VCaP (cell line): ENCODE data around the gene PRAMEF14.
"Not testable (repeated sequence)": the region's sequence is repeated elsewhere in the genome, so short reads cannot be mapped to it uniquely, and the experiment has no call there.

Source experiments
- H3K27ac ChIP-seq: fragments of 450-650 bp; 2 replicates; pipeline ENCODE4 v1.5.1; 2017
- TF ChIP-seq, protein P1 (sequence below): fragments of 450-650 bp; conservative IDR thresholded peaks from 2 replicates; pipeline ENCODE4 v1.5.1; 2017; ENCODE audit warnings: mild to moderate bottlenecking, moderate library complexity

Gene PRAMEF14

GRCh38 chr1:13347034-13347433 is at the start of gene PRAMEF14:
Gene PRAMEF14 (minus strand): TSS chr1:13347134. CDS start chr1:13345314, 1,820 bp downstream.
- H3K27ac ChIP-seq: not testable (repeated sequence)

- H3K27ac ChIP-seq: not testable (repeated sequence)
Measured at GRCh38 chr1:13395311-13395710, 48.4 kb upstream of the PRAMEF14 start.

- H3K27ac ChIP-seq: not testable (repeated sequence)
Measured at GRCh38 chr1:13394761-13395160, 47.8 kb upstream of the PRAMEF14 start.

- not testable (repeated sequence) for H3K27ac ChIP-seq
Measured at GRCh38 chr1:13393004-13393403, 46.1 kb upstream of the PRAMEF14 start.

DNA sequence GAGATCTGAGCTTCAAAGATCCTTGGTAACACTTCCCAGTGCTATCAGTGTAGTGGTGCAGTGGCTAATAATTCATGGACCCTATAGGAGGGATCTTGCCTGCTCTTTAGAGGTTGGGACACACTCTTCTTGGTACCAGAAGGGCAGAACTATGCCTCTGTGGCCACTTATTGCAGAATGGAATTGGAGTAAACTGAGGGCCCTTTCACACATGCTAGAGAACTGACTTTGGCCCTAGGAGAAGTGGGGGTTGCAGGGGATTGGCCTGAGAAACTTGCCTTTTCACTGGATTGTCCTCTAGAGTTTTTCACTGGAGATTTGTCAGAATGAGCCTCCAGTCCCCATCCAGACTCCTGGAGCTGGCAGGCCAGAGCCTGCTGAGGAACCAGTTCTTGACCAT is 42.4 kb upstream of the PRAMEF14 start, which contains the start of gene PRAMEF17:
PRAMEF17 (plus strand) TSS at position 301 of the 400 bp plus-strand sequence; CDS start at position 327, 26 bp downstream.
- H3K27ac ChIP-seq: not testable (repeated sequence)

DNA sequence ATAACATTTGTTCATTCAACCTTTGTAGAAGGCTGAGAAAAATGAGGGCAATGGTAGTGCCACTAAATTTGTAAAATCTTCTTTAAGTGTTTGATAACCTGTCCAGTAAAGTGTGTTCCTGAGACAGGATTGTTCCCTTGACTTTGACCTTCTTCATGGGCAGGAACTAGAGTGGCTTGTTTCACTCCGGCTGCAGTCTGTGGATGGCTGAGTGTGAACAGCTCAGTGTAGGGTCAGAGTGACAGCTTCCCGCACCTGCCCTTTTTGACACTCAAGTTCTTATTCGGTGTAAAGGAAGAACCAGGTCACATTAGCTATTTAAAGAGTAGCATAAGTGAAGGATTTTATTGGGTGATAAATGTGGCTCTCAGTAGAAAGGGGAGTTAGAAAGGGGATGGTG is 33.4 kb upstream of the PRAMEF14 start:
- not testable (repeated sequence) for H3K27ac ChIP-seq

DNA sequence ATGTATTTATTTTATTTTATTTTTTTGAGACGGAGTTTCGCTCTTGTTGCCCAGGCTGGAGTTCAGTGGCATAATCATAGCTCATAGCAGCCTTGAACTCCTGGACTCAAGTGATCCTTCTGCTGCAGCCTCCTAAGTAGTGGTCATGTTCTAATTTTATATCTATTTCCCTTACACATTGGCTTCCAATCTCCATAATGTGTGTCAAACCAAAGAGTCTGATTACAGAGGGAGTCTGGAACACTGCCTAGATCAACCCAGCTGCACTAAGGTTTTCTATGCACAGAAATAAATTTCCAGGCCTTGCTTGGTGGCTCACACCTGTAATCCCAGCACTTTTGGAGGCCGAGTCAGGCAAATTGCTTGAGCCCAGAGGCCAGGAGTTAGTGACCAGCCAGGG is 32.0 kb upstream of the PRAMEF14 start:
- not testable (repeated sequence) for H3K27ac ChIP-seq

DNA sequence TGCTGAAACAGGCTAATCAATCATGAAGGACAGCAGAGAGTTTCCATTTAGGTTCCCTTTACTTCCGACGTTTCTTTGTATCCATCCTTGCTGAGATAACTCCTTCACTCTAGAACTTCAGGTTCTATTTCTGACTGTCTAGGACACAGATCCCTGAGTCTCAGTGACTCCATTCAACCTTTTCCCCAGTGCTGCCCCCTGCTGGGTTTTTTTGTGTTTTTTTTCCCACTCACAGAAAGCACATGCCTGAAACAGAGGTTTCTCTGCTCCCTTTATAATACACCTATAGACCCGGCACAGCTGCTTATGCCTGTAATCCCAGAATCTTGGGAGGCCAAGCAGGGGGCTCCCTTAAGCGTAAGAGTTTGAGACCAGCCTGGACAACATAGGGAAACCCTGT is 21.6 kb upstream of the PRAMEF14 start:
- H3K27ac ChIP-seq: not testable (repeated sequence)
- TF ChIP-seq, protein P1, sequence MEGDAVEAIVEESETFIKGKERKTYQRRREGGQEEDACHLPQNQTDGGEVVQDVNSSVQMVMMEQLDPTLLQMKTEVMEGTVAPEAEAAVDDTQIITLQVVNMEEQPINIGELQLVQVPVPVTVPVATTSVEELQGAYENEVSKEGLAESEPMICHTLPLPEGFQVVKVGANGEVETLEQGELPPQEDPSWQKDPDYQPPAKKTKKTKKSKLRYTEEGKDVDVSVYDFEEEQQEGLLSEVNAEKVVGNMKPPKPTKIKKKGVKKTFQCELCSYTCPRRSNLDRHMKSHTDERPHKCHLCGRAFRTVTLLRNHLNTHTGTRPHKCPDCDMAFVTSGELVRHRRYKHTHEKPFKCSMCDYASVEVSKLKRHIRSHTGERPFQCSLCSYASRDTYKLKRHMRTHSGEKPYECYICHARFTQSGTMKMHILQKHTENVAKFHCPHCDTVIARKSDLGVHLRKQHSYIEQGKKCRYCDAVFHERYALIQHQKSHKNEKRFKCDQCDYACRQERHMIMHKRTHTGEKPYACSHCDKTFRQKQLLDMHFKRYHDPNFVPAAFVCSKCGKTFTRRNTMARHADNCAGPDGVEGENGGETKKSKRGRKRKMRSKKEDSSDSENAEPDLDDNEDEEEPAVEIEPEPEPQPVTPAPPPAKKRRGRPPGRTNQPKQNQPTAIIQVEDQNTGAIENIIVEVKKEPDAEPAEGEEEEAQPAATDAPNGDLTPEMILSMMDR: 0 out of 2 replicates have a peak, but pooled peaks have one; percentile 15

- H3K27ac ChIP-seq: not testable (repeated sequence)
Measured at GRCh38 chr1:13366536-13366935, 19.6 kb upstream of the PRAMEF14 start.

DNA sequence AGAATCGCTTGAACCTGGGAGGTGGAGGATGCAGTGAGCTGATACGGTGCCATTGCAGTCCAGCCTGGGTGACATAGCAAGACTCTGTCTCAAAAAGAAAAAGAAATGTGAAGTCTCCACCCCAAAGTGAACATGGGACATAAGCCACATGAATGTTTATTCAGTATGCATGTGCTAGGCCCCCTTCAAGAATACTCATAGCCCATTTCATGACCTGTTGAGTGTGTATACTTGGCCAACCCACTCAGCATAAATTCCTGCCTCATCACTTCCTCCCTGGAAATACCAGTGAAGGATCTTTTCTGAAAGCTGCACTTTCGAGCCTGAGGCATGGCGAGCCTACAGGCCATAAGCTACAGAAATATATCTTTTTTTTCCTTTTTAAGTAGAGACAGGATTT is 18.0 kb upstream of the PRAMEF14 start:
- H3K27ac ChIP-seq: not testable (repeated sequence)

- H3K27ac ChIP-seq: not testable (repeated sequence)
Measured at GRCh38 chr1:13362364-13362763, 15.4 kb upstream of the PRAMEF14 start.

GRCh38 chr1:13356774-13357173 is 9.8 kb upstream of the PRAMEF14 start:
- not testable (repeated sequence) for H3K27ac ChIP-seq

GRCh38 chr1:13354475-13354874 is 7.5 kb upstream of the PRAMEF14 start:
- not testable (repeated sequence) for H3K27ac ChIP-seq

More at GRCh38 chr1:13356774-13357173, 9.8 kb upstream of the PRAMEF14 start:
- TF ChIP-seq, protein P1: peak; percentile 52

- not testable (repeated sequence) for H3K27ac ChIP-seq
Measured at GRCh38 chr1:13353476-13353875, 6.5 kb upstream of the PRAMEF14 start.

DNA sequence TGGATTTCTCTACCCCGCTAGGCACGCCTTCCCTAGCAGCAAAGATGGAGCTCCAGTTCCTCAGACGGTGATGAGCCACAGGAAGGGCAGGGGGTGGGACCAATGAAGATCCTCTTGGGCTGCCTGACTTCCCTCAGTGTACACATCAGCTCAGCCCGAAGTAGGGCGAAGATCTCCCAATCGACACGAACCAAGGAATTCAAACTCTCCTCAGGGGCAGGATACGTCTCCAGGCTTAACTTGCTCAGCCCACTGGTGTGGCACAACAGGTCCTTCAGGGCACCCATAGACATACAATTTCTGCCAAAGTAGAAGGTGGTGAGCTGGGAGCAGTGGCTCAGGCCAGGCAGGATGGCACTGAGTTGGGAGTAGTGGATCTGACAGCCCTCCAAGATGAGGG is 4.4 kb downstream of the PRAMEF14 start:
- H3K27ac ChIP-seq: not testable (repeated sequence)

- not testable (repeated sequence) for H3K27ac ChIP-seq
Measured at GRCh38 chr1:13315281-13315680, 31.7 kb downstream of the PRAMEF14 start, which contains the start of gene PRAMEF15. Gene PRAMEF15 (plus strand): TSS chr1:13315581. CDS start chr1:13318408, 2,827 bp downstream.

GRCh38 chr1:13303239-13303638 is 43.7 kb downstream of the PRAMEF14 start, which contains the start of gene PRAMEF33:
Gene PRAMEF33 (plus strand): TSS chr1:13303539. CDS start chr1:13305955, 2,416 bp downstream.
- not testable (repeated sequence) for H3K27ac ChIP-seq

GRCh38 chr1:13302197-13302596 is 44.7 kb downstream of the PRAMEF14 start:
- not testable (repeated sequence) for H3K27ac ChIP-seq

GRCh38 chr1:13298699-13299098 is 48.2 kb downstream of the PRAMEF14 start:
- not testable (repeated sequence) for H3K27ac ChIP-seq

GRCh38 chr1:13297216-13297931 is 49.6 kb downstream of the PRAMEF14 start:
- not testable (repeated sequence) for H3K27ac ChIP-seq
